Gastrocnemius medialis (tissue), 4 donors: ENCODE measurements around the gene GABRB3. TPM values are rescaled to one million over a fixed set of nuclear protein-coding genes. Genes with fewer than 3 reads are reported as not detected.

ENCODE experiments used
- ATAC-seq, 2 donors: fragments of 150-250 bp; one replicate each; pipeline ENCODE4 v1.9.1; 2016
- DNase-seq, 2 donors: peaks; one replicate each; pipeline ENCODE4 v3.0.0-alpha.2; 2019
- H3K27ac ChIP-seq, 4 donors: fragments of 200-600 bp; sonication (generic); 1 replicate in 1 of 4; 2 replicates in 3 of 4; pipeline ENCODE4 v1.5.1; 2016 to 2018; ENCODE audit warnings: mild to moderate bottlenecking in 2 of 4, moderate library complexity in 1 of 4
- H3K27me3 ChIP-seq, 3 donors: fragments of 200-600 bp; sonication (generic) in 2 of 3; 1 replicate in 1 of 3; 2 replicates in 2 of 3; pipeline versions ENCODE4 v1.5.1 to v1.6.0; 2016 to 2019; ENCODE audit warnings: mild to moderate bottlenecking in 1 of 3, moderate library complexity in 1 of 3
- H3K36me3 ChIP-seq, 2 donors: fragments of 200-600 bp; sonication (generic) in 1 of 2; one replicate each; pipeline ENCODE4 v1.5.1; 2017 to 2018
- H3K4me1 ChIP-seq, 2 donors: fragments of 200-600 bp; sonication (generic) in 1 of 2; one replicate each; pipeline ENCODE4 v1.5.1; 2016 to 2017; ENCODE audit warnings: mild to moderate bottlenecking in 2 of 2
- H3K4me3 ChIP-seq, 4 donors: fragments of 200-600 bp; sonication (generic) in 3 of 4; 1 replicate in 1 of 4; 2 replicates in 3 of 4; pipeline ENCODE4 v1.5.1; 2016 to 2019; ENCODE audit warnings: mild to moderate bottlenecking in 2 of 4
- H3K9me3 ChIP-seq, 3 donors: fragments of 200-600 bp; sonication (generic) in 2 of 3; 1 replicate in 1 of 3; 2 replicates in 2 of 3; pipeline ENCODE4 v1.5.1; 2016 to 2019
- POLR2A ChIP-seq, 2 donors: fragments of 450-650 bp; IDR thresholded peaks; one replicate each; pipeline ENCODE4 v1.6.1; 2017; ENCODE audit warnings: antibody characterized with exemption in 2 of 2, mild to moderate bottlenecking in 2 of 2, moderate library complexity in 2 of 2
- in situ Hi-C, 4 donors: fragments of 200-750 bp; cut with MboI; loops; one replicate each; pipeline versions ENCODE4 v1.15.0 to v1.8.0; 2017; ENCODE audit warnings: low sequenced_read_pairs in 4 of 4
- intact Hi-C: fragments of 100-400 bp; cut with DNase I; formaldehyde crosslinking; loops from one replicate; pipeline ENCODE4 v1.15.1; 2023; ENCODE audit warnings: low total_unique reads
- total RNA-seq, 4 donors: library from RNA; depleted of rRNA; stranded (reverse); fragments of >200 nt; gene quantifications; one replicate each; pipeline versions ENCODE4 v1.1.0 to v1.2.3, GENCODE V29; 2016
- TF ChIP-seq, protein P1 (sequence below), 5 experiments: fragments of 450-650 bp in 3 of 5; fragments of 200-600 bp in 2 of 5; sonication (generic) in 2 of 5; IDR thresholded peaks in 4 of 5; conservative IDR thresholded peaks in 1 of 5; 1 replicate in 4 of 5; 2 replicates in 1 of 5; pipeline ENCODE4 v1.5.1; 2016 to 2019; ENCODE audit warnings: antibody characterized with exemption in 5 of 5, mild to moderate bottlenecking in 3 of 5, moderate library complexity in 3 of 5

GABRB3 gene
- total RNA-seq, 4 donors from 2014 or later = 0.23 to 0.91 (median 0.35) TPM

DNA sequence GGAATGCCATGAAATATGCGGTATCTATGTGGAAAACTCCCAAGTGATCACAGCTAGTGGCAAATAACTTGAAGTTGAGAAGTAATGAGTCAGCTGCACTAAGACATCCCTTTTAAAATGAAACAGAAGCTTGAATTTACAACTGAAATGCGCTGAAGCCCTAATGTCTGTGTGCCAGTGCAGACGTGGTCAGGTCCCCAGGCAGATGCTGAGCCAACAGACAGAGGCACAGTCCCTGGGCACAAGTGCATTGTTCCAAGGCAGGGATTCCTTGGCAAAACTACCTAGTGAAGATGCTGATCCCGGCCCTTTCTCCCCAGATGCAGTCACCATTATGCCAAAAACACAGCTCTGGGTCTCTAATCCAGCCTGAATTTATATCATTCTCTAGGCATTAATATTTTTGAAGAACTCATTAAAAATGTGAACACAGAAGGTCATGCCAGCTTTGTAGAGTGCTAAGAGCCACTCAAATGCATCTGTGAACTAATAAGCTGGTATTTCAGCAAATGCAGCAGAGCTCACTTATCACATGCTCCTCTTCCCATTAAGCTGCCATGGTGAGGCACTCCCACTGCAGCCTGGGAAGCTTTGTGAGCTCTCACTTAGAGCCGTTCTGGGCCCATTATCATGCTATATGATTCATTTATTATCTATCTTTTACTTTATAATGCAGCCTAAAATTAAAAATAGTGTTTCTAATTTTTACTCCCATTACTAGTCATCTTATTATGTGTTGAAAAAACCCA is 200.1 kb downstream of the GABRB3 start:
- no peak overlapping the region for H3K27ac ChIP-seq
- no peak for DNase-seq
- no peaks in the 10 kb centered on the region for H3K36me3 ChIP-seq
- H3K27me3 ChIP-seq = no peaks in the 10 kb centered on the region
- in situ Hi-C loops (no loop called here), intact Hi-C loops (no loop called here)
- TF ChIP-seq, protein P1, sequence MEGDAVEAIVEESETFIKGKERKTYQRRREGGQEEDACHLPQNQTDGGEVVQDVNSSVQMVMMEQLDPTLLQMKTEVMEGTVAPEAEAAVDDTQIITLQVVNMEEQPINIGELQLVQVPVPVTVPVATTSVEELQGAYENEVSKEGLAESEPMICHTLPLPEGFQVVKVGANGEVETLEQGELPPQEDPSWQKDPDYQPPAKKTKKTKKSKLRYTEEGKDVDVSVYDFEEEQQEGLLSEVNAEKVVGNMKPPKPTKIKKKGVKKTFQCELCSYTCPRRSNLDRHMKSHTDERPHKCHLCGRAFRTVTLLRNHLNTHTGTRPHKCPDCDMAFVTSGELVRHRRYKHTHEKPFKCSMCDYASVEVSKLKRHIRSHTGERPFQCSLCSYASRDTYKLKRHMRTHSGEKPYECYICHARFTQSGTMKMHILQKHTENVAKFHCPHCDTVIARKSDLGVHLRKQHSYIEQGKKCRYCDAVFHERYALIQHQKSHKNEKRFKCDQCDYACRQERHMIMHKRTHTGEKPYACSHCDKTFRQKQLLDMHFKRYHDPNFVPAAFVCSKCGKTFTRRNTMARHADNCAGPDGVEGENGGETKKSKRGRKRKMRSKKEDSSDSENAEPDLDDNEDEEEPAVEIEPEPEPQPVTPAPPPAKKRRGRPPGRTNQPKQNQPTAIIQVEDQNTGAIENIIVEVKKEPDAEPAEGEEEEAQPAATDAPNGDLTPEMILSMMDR (IDR thresholded peaks at IDR 0.05 in 4 of 5, conservative IDR thresholded peaks at IDR 0.05 in 1 of 5) = no peak
- TF ChIP-seq POLR2A (IDR thresholded peaks at IDR 0.05) = no peak
- H3K4me3 ChIP-seq = no peak overlapping the region
- H3K9me3 ChIP-seq = no peaks in the 10 kb centered on the region
- no peak for ATAC-seq
- H3K4me1 ChIP-seq = no peaks in the 10 kb centered on the region

DNA sequence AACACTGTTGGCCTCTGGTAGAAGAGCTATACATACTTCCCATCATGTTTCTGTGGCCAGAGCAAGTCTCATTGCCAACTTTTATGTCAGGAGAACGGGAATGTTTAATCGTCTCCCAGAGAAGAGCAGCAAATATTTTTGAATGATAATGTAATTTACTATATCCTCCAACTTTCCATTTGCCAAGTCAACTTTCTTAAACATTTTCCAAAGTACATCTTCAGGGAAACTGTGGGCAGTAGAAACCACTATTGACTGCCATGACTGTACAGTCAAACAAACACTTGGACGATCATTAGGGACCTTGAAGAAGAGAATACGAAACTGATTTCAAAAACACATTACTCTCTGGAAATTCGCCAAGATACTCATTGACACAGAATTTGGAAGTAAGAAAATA is 201.5 kb downstream of the GABRB3 start:
- Histone ChIP-seq H3K27me3 (no peaks in the 10 kb centered on the region), H3K4me3 (no peak overlapping the region), H3K9me3 (no peaks in the 10 kb centered on the region), H3K27ac (no peak overlapping the region), H3K36me3 (no peaks in the 10 kb centered on the region), H3K4me1 (no peaks in the 10 kb centered on the region)
- intact Hi-C loops = no loop called here
- no peak for TF ChIP-seq POLR2A (IDR thresholded peaks at IDR 0.05)
- TF ChIP-seq, protein P1 (IDR thresholded peaks at IDR 0.05 in 4 of 5, conservative IDR thresholded peaks at IDR 0.05 in 1 of 5) = no peak
- in situ Hi-C loops = no loop called here
- ATAC-seq = no peak
- no peak for DNase-seq

DNA sequence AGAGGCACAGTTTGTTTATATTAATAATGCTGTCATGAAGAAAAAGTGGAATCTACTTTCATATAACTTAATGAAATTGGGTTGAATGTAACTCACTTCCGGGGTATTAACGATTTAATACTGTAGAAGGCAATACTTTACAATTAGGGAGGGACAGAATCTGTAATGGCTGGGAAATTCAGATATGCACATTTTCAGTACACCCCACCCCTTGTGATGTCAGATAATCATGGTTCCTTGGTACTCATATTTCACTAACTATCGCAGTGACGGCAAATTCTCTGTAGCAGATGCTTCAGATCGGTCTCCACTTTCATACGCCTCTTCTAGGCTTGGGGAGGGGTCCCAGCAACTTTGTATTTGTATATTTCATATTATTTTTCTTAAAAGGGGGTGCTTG is 207.3 kb downstream of the GABRB3 start:
- H3K36me3 ChIP-seq = no peaks in the 10 kb centered on the region
- intact Hi-C loops = no loop called here
- ATAC-seq (no peak), DNase-seq (no peak)
- in situ Hi-C loops = no loop called here
- no peak for TF ChIP-seq POLR2A (IDR thresholded peaks at IDR 0.05)
- TF ChIP-seq, protein P1 (IDR thresholded peaks at IDR 0.05 in 4 of 5, conservative IDR thresholded peaks at IDR 0.05 in 1 of 5) = no peak
- no peak overlapping the region for H3K4me3 ChIP-seq
- H3K27me3 ChIP-seq = no peaks in the 10 kb centered on the region
- H3K4me1 ChIP-seq = no peaks in the 10 kb centered on the region
- no peak overlapping the region for H3K27ac ChIP-seq
- H3K9me3 ChIP-seq = no peaks in the 10 kb centered on the region

DNA sequence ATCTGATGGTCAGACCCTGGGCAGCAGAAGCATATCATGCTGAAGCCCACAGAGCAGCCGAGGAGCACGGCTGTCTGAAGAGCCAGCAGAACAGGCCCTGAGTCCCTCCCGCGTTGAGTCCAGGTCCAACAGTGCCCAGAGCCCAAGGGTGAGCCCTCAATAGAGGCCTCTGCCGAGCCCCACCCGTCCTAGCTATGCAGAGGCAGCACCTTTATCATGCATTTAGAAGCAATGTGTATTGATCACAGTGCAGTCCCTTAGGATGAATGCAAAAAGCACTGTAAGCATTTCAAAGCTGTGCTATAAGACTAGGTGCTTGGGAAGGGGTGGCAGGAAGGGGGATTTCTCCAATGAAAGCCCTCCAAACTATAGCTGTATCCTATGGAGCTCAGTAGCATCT is 208.5 kb downstream of the GABRB3 start:
- intact Hi-C loops = no loop called here
- no peak for TF ChIP-seq POLR2A (IDR thresholded peaks at IDR 0.05)
- TF ChIP-seq, protein P1 (IDR thresholded peaks at IDR 0.05 in 4 of 5, conservative IDR thresholded peaks at IDR 0.05 in 1 of 5) = no peak
- no peaks in the 10 kb centered on the region for H3K27me3 ChIP-seq
- H3K4me1 ChIP-seq = no peaks in the 10 kb centered on the region
- in situ Hi-C loops = no loop called here
- no peaks in the 10 kb centered on the region for H3K36me3 ChIP-seq
- no peaks in the 10 kb centered on the region for H3K9me3 ChIP-seq
- no peak overlapping the region for H3K27ac ChIP-seq
- H3K4me3 ChIP-seq = no peak overlapping the region
- no peak for DNase-seq
- ATAC-seq = no peak

DNA sequence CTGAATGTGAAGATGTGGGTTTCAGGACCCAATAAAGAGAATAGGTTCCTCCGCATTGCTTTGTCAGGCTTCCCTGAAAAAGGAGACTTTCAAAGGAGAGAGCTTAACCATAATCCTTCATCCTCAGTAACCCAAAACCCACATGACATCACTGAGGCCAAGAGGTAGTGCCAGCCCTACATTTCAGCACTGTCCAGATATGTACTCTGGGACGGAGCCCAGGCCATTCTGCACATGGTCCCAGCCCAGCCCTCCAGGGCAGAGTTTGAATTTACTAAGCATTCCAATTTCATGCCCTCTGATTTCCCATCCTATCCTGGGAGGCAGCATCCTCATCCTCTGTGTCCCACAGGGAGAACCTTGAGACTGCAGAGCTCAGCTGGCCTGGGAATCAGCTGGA is 210.5 kb downstream of the GABRB3 start:
- TF ChIP-seq POLR2A (IDR thresholded peaks at IDR 0.05) = no peak
- TF ChIP-seq, protein P1 (IDR thresholded peaks at IDR 0.05 in 4 of 5, conservative IDR thresholded peaks at IDR 0.05 in 1 of 5) = no peak
- no peak overlapping the region for H3K27ac ChIP-seq
- intact Hi-C loops = no loop called here
- H3K4me3 ChIP-seq = no peak overlapping the region
- in situ Hi-C loops = no loop called here
- DNase-seq = no peak
- H3K36me3 ChIP-seq = no peaks in the 10 kb centered on the region
- H3K9me3 ChIP-seq = no peaks in the 10 kb centered on the region
- no peaks in the 10 kb centered on the region for H3K27me3 ChIP-seq
- ATAC-seq = no peak
- H3K4me1 ChIP-seq = no peaks in the 10 kb centered on the region
